Psoas muscle (tissue), 8 donors: Measurements from ENCODE around the gene GALNT10. TPM values are rescaled to one million over a fixed set of nuclear protein-coding genes. Genes with fewer than 3 reads are reported as not detected.

ENCODE experiments used
- ATAC-seq, 4 donors: fragments of 200-7000 bp; cut with Tn5 transposase; one replicate each; pipeline ENCODE4 v1.9.1; 2020; ENCODE audit warnings: moderate library complexity in 3 of 4, mild to moderate bottlenecking in 2 of 4
- DNase-seq, 2 donors: peaks; one replicate each; pipeline ENCODE4 v3.0.0-alpha.2; 2020
- H3K27ac ChIP-seq: fragments of 200-600 bp; one replicate; pipeline ENCODE4 v1.8.0; 2022
- H3K27me3 ChIP-seq, 3 donors: fragments of 200-600 bp in 1 of 3; one replicate each; pipeline versions ENCODE4 v1.6.1 to v1.8.0; 2013 to 2022; ENCODE audit warnings: low read length in 2 of 3, mild to moderate bottlenecking in 2 of 3, moderate library complexity in 1 of 3; ENCODE audit not compliant: insufficient read depth in 3 of 3
- H3K36me3 ChIP-seq, 2 donors: fragments of 200-600 bp in 1 of 2; one replicate each; pipeline versions ENCODE4 v1.6.1 to v1.8.0; 2013 to 2022; ENCODE audit warnings: low read depth in 1 of 2, mild to moderate bottlenecking in 1 of 2, moderate library complexity in 1 of 2; ENCODE audit not compliant: insufficient read depth in 1 of 2
- H3K4me1 ChIP-seq: fragments of 200-600 bp; one replicate; pipeline ENCODE4 v1.8.0; 2022
- H3K4me3 ChIP-seq: fragments of 200-600 bp; one replicate; pipeline ENCODE4 v1.8.0; 2022; ENCODE audit warnings: mild to moderate bottlenecking
- H3K9me3 ChIP-seq: fragments of 200-600 bp; one replicate; pipeline ENCODE4 v1.8.0; 2022
- WGBS, 3 donors: extraction: QIAGEN DNeasy Blood & Tissue Kit; methylation state at CpG; one replicate each; pipeline versions ENCODE4 v1.1.6 to v1.1.7; 2013; 5-methylcytosine and 5-hydroxymethylcytosine counted together
- intact Hi-C, 2 donors: fragments of 100-400 bp; cut with DNase I; formaldehyde crosslinking; loops; one replicate each; pipeline versions ENCODE4 v1.11.0 to v1.14.2; 2022
- polyA plus RNA-seq, 3 donors: library from polyadenylated mRNA; stranded (reverse); fragments of 200-250 nt; gene quantifications; one replicate each; pipeline ENCODE4 v1.2.3, GENCODE V29; 2013
- total RNA-seq, 4 donors: library from RNA; stranded (reverse); fragmentation: NEBNext Ultra II Directional in 2 of 4; extraction: Animal tissue kit (Norgen Biotek cat#: 25700) in 2 of 4; gene quantifications; one replicate each; pipeline versions ENCODE4 v1.2.1 to v1.2.4, GENCODE V29; 2021 to 2023
- TF ChIP-seq, protein P1 (sequence below): fragments of 200-600 bp; IDR thresholded peaks from one replicate; pipeline ENCODE4 v1.8.0; 2022; ENCODE audit warnings: antibody characterized with exemption
- donor health status: healthy with polysubstance abuse.
- donor health status: DM: no; HTN: no; CAD: no; lungs with moderate emphysema.
- donor health status: Bipolar disorder and iron deficiency.
- donor health status: healthy.
- donor health status: DM: yes; HTN: yes; CAD: no.
- donor health status: DM: no; HTN: no; CAD: no.
- donor health status: DM: no; HTN: no; CAD: no.
- donor health status: DM: yes; HTN: yes; CAD: no.

Gene GALNT10
- total and polyA plus RNA-seq, 7 donors: 4.2 to 9.9 (median 6.8) TPM

- intact Hi-C loops: no loop called here
- TF ChIP-seq, protein P1, sequence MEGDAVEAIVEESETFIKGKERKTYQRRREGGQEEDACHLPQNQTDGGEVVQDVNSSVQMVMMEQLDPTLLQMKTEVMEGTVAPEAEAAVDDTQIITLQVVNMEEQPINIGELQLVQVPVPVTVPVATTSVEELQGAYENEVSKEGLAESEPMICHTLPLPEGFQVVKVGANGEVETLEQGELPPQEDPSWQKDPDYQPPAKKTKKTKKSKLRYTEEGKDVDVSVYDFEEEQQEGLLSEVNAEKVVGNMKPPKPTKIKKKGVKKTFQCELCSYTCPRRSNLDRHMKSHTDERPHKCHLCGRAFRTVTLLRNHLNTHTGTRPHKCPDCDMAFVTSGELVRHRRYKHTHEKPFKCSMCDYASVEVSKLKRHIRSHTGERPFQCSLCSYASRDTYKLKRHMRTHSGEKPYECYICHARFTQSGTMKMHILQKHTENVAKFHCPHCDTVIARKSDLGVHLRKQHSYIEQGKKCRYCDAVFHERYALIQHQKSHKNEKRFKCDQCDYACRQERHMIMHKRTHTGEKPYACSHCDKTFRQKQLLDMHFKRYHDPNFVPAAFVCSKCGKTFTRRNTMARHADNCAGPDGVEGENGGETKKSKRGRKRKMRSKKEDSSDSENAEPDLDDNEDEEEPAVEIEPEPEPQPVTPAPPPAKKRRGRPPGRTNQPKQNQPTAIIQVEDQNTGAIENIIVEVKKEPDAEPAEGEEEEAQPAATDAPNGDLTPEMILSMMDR: no peak
- H3K4me3 ChIP-seq: no peak overlapping the region
- DNase-seq: no peak
- no peaks in the 10 kb centered on the region for H3K9me3 ChIP-seq
- H3K27ac ChIP-seq: no peak overlapping the region
- no peak for ATAC-seq
- H3K4me1 ChIP-seq: peaks cover 6% of the 10 kb centered on the region
- 85 to 86% (median 85%) methylated on average over 7 of the region's 7 CpGs for WGBS, 3 donors
- peaks cover 0 to 6% of the 10 kb centered on the region in 2 donors for H3K36me3 ChIP-seq
- H3K27me3 ChIP-seq: no peaks in the 10 kb centered on the region
These were observed 9.2 kb downstream of the GALNT10 start for GRCh38 chr5:154199671-154200220.

DNA sequence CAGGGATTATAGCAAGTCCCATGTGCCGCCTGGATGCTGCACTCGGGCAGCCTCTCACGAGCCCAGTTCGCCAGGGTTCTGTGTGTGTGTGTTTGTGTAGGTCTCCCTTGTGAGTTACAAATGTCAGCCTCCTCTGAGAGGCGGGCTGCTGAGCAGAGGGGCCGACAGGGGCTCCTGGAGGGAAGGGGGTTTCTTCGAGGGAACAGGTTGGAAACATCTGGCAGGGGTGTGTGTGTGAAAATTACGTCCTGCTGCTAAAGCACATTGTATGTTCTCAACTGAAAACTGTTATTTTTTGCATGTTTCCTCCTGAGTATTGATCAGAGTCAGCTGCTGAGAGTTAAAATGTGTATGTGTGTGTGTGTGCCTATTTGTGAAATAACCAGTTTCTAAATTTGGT is 9.7 kb downstream of the GALNT10 start:
- H3K4me3 ChIP-seq: no peak overlapping the region
- intact Hi-C loops: no loop called here
- ATAC-seq (no peak), DNase-seq (no peak)
- 71 to 79% (median 78%) methylated on average over 8 of the region's 8 CpGs for WGBS, 3 donors
- H3K27ac ChIP-seq: no peak overlapping the region
- TF ChIP-seq, protein P1: no peak
- H3K27me3 ChIP-seq: no peaks in the 10 kb centered on the region
- no peaks in the 10 kb centered on the region for H3K9me3 ChIP-seq
- H3K4me1 ChIP-seq: peaks cover 3% of the 10 kb centered on the region
- H3K36me3 ChIP-seq: peaks cover 0 to 6% of the 10 kb centered on the region in 2 donors

- ATAC-seq (no peak), DNase-seq (no peak)
- Histone ChIP-seq H3K4me1 (peaks cover 3% of the 10 kb centered on the region), H3K27me3 (no peaks in the 10 kb centered on the region), H3K4me3 (no peak overlapping the region), H3K9me3 (no peaks in the 10 kb centered on the region), H3K36me3 (peaks cover 0 to 6% of the 10 kb centered on the region in 2 donors), H3K27ac (no peak overlapping the region)
- 90 to 93% (median 92%) methylated on average over 7 of the region's 7 CpGs for WGBS, 3 donors
- TF ChIP-seq, protein P1: no peak
- intact Hi-C loops: no loop called here
These were observed 10.7 kb downstream of the GALNT10 start for GRCh38 chr5:154201108-154201769.

GRCh38 chr5:154202379-154203260 is 12.1 kb downstream of the GALNT10 start:
- Histone ChIP-seq H3K36me3 (peaks cover 0 to 6% of the 10 kb centered on the region in 2 donors), H3K4me1 (peaks cover 3% of the 10 kb centered on the region), H3K9me3 (no peaks in the 10 kb centered on the region), H3K27me3 (no peaks in the 10 kb centered on the region), H3K27ac (no peak overlapping the region), H3K4me3 (no peak overlapping the region)
- no peak for DNase-seq
- 35 to 46% (median 45%) methylated on average over 11 of the region's 11 CpGs for WGBS, 3 donors
- intact Hi-C loops: no loop called here
- TF ChIP-seq, protein P1: no peak
- no peak for ATAC-seq
